NK-92 (cell line): Measurements from ENCODE around the gene SPEM3.

Experiments used
- DNase-seq: peaks from one replicate; lab custom pipeline; 2025; ENCODE audit not compliant: unreplicated experiment; lab: John Stamatoyannopoulos, UW

Gene SPEM3

DNA sequence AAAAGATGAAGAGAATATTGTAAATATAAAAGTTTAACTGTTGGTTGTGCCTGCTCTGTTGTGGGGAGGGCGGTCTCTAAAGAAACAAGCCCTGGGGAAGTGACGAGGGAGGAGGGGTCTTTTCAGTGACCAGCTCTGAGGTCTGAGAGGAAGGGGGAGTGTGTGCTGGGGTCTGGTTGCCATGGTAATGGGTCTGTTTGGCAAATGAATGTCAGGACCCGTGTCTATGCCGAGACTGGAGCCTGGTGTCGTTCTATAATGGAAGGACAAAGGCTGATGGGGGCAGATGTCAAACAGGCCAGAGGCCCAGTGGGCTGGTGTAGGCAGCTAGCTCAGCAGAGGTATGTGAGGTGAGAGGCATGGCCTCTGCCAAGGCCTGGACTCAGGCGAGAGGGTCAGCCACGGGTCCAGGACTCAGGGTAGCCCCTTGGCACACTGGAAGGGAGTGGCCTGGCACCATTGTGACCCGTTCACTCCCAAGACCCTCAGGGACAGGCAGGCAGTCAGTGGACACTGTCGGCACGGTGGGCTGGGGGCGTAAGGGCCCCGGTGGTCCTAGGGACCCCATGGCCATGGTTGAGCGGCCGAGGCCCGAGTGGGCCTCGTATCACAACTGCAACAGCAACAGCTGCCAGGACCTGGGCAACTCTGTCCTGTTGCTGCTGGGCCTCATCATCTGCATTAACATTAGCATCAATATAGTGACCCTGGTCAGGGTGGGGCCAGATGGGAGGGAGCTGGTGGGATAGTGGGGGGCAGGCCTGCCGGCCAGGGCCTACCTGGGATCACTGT is 8.6 kb upstream of the SPEM3 start, which contains the start of gene SPEM1:
TSS of gene SPEM1 (plus strand) at position 506 of the 792 bp plus-strand sequence. CDS start at position 567, 61 bp downstream.
- no peak for DNase-seq

GRCh38 chr17:7421186-7421585 is 7.5 kb upstream of the SPEM3 start:
- DNase-seq, result no peak

GRCh38 chr17:7423679-7424078 is 5.0 kb upstream of the SPEM3 start:
- no peak for DNase-seq

GRCh38 chr17:7425316-7425715 is 3.3 kb upstream of the SPEM3 start, which contains the start of gene SPEM2:
Gene SPEM2, plus strand, starts transcription at chr17:7425616. Its CDS starts 73 bp downstream, at chr17:7425689.
- DNase-seq, result no peak

- no peak for DNase-seq
Observed at GRCh38 chr17:7425756-7426155, 2.9 kb upstream of the SPEM3 start.

- DNase-seq, result no peak
Observed at GRCh38 chr17:7426203-7426863, 2.3 kb upstream of the SPEM3 start.

DNA sequence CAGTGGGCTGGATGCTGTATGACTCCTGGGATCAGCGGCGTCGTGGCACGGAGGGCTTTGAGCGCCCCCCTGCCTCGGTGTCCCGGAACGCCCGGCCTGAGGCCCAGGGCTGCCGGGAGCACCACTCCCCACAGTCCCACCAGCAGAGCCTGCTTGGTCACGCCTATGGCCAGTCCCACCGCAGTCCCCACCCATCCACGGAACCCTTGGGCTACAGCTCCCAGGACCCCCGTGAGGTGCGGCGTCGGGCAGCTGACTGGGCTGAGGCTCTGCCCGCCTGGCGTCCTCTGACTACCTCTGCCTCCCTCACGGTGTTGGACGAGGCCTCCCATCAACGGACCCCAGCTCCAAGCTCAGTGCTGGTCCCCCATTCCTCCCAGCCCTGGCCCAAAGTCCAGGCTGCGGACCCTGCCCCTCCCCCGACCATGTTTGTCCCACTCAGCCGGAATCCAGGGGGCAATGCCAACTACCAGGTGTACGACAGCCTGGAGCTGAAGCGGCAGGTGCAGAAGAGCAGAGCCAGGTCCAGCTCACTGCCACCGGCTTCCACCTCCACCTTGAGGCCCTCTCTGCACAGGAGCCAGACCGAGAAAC is 1.7 kb upstream of the SPEM3 start:
- no peak for DNase-seq

DNA sequence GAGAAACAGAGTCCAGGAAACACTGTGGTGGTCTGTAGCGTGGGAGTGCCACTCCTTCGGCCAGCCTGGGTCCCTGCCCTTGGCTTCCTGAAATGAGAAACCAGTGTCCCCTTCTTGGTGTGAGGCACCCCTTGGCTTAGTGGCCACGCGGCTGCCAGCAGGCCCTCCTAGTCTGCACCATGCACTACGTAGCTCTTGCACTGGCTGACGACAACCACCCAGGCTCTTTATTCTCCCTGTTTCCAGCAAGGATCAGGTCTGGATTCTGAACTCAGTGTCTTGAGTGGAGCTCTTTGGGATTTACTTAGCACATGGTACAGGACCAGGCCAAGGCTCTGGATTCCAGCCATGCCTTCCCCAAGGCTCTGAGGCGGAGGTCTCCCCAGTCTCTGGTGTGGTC is 1.1 kb upstream of the SPEM3 start:
- no peak for DNase-seq

DNA sequence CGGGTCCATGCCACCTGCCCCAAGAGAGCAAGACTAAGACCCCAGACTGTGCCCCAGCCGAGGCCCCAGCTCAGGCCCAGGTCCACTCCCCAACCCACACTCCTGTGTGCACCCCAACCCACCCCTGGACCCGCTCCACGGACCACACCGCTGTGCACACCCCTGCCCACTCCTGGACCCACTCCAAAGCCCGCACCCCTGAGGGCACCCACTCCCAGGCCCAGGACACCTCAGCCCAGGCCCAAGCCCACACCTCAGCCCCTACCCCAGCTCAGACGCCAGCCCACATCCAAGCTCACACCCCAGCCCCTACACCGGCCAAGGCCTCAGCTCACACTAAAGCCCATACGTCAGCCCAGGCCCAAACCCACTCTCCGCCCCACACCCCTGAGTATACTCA is 1.1 kb downstream of the SPEM3 start:
- no peak for DNase-seq

DNA sequence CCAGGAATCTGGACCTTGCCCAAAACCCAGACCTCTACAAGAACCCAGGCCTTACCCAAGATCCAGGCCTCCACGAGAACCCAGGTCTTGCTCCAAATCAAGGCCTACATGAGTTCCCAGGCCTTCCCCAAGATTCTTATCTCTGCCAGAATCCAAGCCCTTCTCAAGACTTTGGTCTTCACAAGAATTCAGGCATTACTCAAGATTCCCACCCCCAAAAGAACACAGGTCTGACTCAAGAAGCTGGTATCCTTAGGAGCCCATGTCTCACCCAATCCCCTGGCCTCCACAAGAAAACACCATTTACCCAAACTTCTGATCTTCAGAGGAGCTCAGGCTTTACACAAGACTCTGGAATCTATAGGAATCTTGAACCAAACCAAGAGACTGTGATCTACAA is 2.6 kb downstream of the SPEM3 start:
- no peak for DNase-seq

GRCh38 chr17:7432296-7432695 is 3.6 kb downstream of the SPEM3 start:
- DNase-seq, result no peak

GRCh38 chr17:7435676-7436555 is 7.3 kb downstream of the SPEM3 start:
- DNase-seq, result no peak

- DNase-seq, result no peak
Observed at GRCh38 chr17:7436556-7437368, 8.1 kb downstream of the SPEM3 start.

- no peak for DNase-seq
Observed at GRCh38 chr17:7437369-7437863, 8.8 kb downstream of the SPEM3 start.

DNA sequence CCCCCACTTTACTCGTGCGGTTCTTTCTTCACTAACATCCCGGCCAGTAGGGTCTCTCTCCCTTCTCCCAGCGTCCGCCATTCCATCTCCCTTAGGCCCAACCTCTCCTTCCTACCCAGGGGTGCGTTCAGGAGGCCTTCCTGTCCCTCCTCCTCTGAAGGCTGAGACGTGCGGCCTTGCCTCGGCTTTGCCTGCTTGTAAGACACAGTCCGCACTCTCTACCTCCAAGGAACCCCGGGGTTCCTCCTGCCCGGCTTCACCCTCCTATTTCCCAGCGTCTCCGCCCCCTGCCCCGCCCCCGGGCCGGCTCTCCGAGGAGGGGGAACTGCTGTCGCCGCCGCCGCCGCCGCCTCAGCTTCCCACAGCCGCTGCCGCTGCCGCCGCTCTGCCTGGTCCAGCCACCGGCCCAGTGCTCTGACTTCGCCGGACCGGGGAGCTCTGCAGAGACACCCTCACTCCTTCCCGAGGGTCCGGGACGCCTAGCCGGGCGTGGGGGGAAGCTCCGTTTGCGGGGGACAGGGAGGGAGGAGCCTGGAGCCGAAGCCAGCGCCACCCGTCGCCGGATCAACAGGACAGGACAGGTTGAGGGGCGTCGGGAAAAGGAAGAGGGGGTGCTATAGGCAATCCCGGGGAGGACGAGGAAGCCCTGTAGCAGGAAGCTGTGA is 9.4 kb downstream of the SPEM3 start:
- no peak for DNase-seq

DNA sequence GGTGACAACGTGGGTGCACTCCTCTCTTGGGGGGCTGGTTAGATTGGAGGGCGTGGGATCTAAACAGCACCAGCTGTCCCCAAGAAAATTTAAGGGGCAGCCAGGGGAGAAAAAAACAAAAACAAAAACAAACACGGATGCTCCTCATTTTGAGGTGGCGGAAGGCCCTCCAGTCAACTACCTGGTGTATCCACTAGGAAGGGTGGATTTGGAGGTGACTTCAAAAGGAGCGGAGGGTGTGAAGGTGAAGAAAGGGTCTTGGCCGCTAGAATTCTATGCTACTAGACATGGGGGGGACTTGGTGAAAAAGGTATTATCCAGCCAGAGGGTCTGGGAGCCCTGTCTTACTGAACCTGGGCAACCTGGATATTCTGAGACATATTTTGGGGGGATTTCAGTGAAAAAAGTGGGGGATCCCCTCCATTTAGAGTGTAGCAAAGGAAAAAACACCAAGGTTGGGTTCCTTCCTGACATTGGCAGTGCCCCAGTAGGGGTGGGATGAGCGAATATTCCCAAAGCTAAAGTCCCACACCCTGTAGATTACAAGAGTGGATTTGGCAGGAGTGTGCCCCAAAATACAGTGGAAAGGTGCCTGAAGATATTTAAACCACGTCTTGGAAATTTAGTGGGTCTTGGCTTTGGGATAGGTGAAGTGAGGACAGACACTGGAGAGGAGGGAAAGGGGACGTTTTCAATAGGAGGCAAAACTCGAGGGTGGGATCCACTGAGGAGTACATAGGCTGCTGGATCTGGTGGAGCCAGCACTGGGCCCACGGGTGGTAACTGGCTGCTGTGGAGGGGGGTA is 10.2 kb downstream of the SPEM3 start:
- DNase-seq, result no peak

DNA sequence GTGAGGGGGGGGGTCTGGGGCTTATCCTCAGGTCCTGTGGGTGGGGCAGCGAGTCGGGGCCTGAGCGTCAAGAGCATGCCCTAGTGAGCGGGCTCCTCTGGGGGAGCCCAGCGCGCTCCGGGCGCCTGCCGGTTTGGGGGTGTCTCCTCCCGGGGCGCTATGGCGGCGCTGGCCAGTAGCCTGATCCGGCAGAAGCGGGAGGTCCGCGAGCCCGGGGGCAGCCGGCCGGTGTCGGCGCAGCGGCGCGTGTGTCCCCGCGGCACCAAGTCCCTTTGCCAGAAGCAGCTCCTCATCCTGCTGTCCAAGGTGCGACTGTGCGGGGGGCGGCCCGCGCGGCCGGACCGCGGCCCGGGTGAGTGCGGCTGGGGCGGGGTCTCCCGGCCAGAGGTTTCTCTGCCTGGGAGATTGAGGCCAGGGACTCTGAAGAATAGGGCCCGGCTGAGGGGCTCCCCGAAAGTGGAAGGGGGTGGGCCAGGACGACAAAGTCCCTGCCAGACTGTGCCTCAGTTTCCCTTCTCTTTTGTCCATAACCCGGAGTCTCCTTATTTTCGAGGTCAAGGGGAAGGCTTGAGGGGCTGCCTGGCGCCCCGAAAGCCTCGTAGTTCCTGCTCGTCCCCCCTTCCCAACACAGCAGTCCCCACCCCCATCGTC is 10.9 kb downstream of the SPEM3 start, which contains the start of gene FGF11:
TSS of gene FGF11 (plus strand) at position 51 of the 651 bp plus-strand sequence. CDS start at position 160, 109 bp downstream.
- no peak for DNase-seq
